Erythroblast (primary cell): ENCODE measurements around the gene NMT2.

ENCODE experiments used
- GATA1 ChIP-seq: IDR thresholded peaks from 2 replicates; pipeline ENCODE4 v1.6.1; 2011; ENCODE audit warnings: low read depth, mild to moderate bottlenecking, control low read depth, low read length, moderate library complexity
- POLR2A ChIP-seq: IDR thresholded peaks from 2 replicates; pipeline ENCODE4 v1.6.1; 2011; ENCODE audit warnings: mild to moderate bottlenecking, low read length

DNA sequence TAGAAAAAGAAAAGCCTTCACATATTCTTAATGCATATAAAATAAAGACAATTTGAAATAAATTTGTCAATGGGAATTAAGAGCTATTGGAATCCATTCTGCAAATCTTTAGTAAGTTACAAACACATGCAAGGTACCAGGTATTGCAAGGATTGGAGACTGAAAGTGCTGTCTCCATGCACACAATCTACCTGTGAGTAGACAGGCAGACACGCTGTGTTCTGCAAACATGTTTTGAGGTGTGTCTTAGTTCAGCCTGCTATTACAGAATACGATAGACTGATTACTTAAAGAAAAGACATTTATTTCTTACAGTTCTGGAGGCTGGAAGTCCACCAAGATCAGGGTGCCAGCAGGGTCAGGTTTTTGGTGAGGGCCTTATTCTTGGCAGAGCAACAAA lies 10.0 kb downstream of the NMT2 start:
- TF ChIP-seq POLR2A, result no peak
- TF ChIP-seq GATA1, result no peak
